ENCODE results near the gene CUX1. TPM values are rescaled to one million over a fixed set of nuclear protein-coding genes. Genes with fewer than 3 reads are reported as not detected.

CUX1 gene
- total RNA-seq, 1 donor: 46.2 TPM

- H3K4me3 ChIP-seq (ENCODE audit: low read depth, low read length): no peak overlapping the region
- TF ChIP-seq CTCF (IDR thresholded peaks at IDR 0.05; ENCODE audit: insufficient read depth, low read depth, low read length): no peak
- DNase-seq (ENCODE audit: low read depth): no peak
Observed at GRCh38 chr7:102291916-102292267, 474.5 kb downstream of the CUX1 start.

GRCh38 chr7:102292813-102293798 is 475.7 kb downstream of the CUX1 start:
- TF ChIP-seq CTCF (IDR thresholded peaks at IDR 0.05; ENCODE audit: insufficient read depth, low read depth, low read length): no peak
- no peak overlapping the region for H3K4me3 ChIP-seq (ENCODE audit: low read depth, low read length)
- no peak for DNase-seq (ENCODE audit: low read depth)

- H3K4me3 ChIP-seq (ENCODE audit: low read depth, low read length): no peak overlapping the region
- no peak for DNase-seq (ENCODE audit: low read depth)
Observed at GRCh38 chr7:102294589-102294988, 477.2 kb downstream of the CUX1 start.

GRCh38 chr7:102295346-102296178 is 478.1 kb downstream of the CUX1 start:
- H3K4me3 ChIP-seq (ENCODE audit: low read depth, low read length): no peak overlapping the region
- no peak for TF ChIP-seq CTCF (IDR thresholded peaks at IDR 0.05; ENCODE audit: insufficient read depth, low read depth, low read length)
- no peak for DNase-seq (ENCODE audit: low read depth)

More at GRCh38 chr7:102294589-102294988, 477.2 kb downstream of the CUX1 start:
- no peak for TF ChIP-seq CTCF (IDR thresholded peaks at IDR 0.05; ENCODE audit: insufficient read depth, low read depth, low read length)

- no peak for TF ChIP-seq CTCF (IDR thresholded peaks at IDR 0.05; ENCODE audit: insufficient read depth, low read depth, low read length)
- no peak for DNase-seq (ENCODE audit: low read depth)
- no peak overlapping the region for H3K4me3 ChIP-seq (ENCODE audit: low read depth, low read length)
Observed at GRCh38 chr7:102296179-102296438, 478.7 kb downstream of the CUX1 start.

GRCh38 chr7:102296514-102296913 is 479.1 kb downstream of the CUX1 start:
- no peak overlapping the region for H3K4me3 ChIP-seq (ENCODE audit: low read depth, low read length)
- DNase-seq (ENCODE audit: low read depth): no peak
- no peak for TF ChIP-seq CTCF (IDR thresholded peaks at IDR 0.05; ENCODE audit: insufficient read depth, low read depth, low read length)

Data from fibroblast of villous mesenchyme (primary cell).